ENCODE measurements around the gene WDR88.

GRCh38 chr19:33206261-33207039 is 74.5 kb downstream of the WDR88 start:
- TF ChIP-seq POLR2A (IDR thresholded peaks at IDR 0.05) (no peak), POLR2AphosphoS5 (IDR thresholded peaks at IDR 0.05) (no peak), EP300 (IDR thresholded peaks at IDR 0.05; ENCODE audit: low read depth) (no peak)
- TF ChIP-seq, protein P1, sequence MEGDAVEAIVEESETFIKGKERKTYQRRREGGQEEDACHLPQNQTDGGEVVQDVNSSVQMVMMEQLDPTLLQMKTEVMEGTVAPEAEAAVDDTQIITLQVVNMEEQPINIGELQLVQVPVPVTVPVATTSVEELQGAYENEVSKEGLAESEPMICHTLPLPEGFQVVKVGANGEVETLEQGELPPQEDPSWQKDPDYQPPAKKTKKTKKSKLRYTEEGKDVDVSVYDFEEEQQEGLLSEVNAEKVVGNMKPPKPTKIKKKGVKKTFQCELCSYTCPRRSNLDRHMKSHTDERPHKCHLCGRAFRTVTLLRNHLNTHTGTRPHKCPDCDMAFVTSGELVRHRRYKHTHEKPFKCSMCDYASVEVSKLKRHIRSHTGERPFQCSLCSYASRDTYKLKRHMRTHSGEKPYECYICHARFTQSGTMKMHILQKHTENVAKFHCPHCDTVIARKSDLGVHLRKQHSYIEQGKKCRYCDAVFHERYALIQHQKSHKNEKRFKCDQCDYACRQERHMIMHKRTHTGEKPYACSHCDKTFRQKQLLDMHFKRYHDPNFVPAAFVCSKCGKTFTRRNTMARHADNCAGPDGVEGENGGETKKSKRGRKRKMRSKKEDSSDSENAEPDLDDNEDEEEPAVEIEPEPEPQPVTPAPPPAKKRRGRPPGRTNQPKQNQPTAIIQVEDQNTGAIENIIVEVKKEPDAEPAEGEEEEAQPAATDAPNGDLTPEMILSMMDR (IDR thresholded peaks at IDR 0.05): no peak

All from transverse colon (tissue), 4 donors.